NCI-H1436 (cell line): ENCODE data around the gene KRTAP5-5.

Source experiments
- DNase-seq: peaks from one replicate; lab custom pipeline; 2025; lab: John Stamatoyannopoulos, UW

KRTAP5-5 gene

DNA sequence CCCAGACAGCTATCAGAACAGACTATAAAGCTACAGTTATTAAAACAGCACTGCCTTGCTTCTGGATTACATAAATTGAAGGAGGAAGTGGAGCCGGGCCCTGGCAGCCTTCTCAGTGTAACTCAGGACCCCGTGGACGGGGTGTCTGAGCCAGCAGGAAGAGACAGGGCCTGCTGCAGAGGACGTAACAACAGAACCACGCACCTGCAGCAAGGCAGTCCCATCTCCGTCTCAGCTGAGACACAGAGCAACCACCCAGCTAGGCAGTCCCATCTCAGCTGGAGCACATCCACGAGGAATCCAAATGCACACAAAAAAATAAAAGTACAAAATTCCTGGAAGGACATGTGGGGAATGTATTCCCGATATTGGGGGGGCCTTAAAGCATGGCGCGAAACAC is 50.3 kb downstream of the KRTAP5-5 start:
- DNase-seq: no peak
